HepG2 (cell line): ENCODE results near the gene DUSP12. TPM values are rescaled to one million over a fixed set of nuclear protein-coding genes. Genes with fewer than 3 reads are reported as not detected.

ENCODE experiments used
- ATAC-seq: fragments of 200-7000 bp; cut with Tn5 transposase; 3 replicates; pipeline ENCODE4 v1.9.1; 2020; ENCODE audit warnings: mild to moderate bottlenecking, moderate library complexity
- BruUV-seq: library from RNA; stranded (reverse); fragments of 400-500 nt; replicated peaks from 2 replicates; lab custom pipeline; 2021; lab: Mats Ljungman, UMichigan
- CTCF ChIA-PET: fragments of 300-600 bp; formaldehyde crosslinking; extraction: SDS; loops from one replicate; lab custom pipeline; 2021; ENCODE audit warnings: low total read pairs, inconsistent platforms, low intra/inter-chr PET ratio; lab: Yijun Ruan, JAX
- POLR2A ChIA-PET: fragments of 350-600 bp; sonication (Branson Sonifier 250); formaldehyde crosslinking; loops from one replicate; lab custom pipeline; 2020; ENCODE audit warnings: antibody characterized with exemption, inconsistent platforms; lab: Yijun Ruan, JAX
- DNase-seq: peaks from one replicate; pipeline ENCODE4 v3.0.0-alpha.2; 2015; ENCODE audit warnings: low spot score
- FAIRE-seq: peaks from 3 replicates; lab custom pipeline; 2011; peaks lifted over from hg19 to GRCh38; lab: Jason Lieb, UNC
- H2AFZ ChIP-seq: one replicate; pipeline ENCODE4 v1.6.1; 2011; ENCODE audit warnings: low read length, inconsistent platforms
- H3K27ac ChIP-seq: fragments of 300-600 bp; 3 replicates; pipeline ENCODE4 v1.8.0; 2011; ENCODE audit warnings: mixed run types, mild to moderate bottlenecking, mixed read lengths, low read length, inconsistent platforms; ENCODE audit not compliant: insufficient read depth; ENCODE audit errors: extremely low read length
- H3K27me3 ChIP-seq, 2 experiments: fragments of 200-600 bp in 1 of 2; 2 replicates in 1 of 2; 3 replicates in 1 of 2; pipeline versions ENCODE4 v1.6.0 to v1.8.0; 2011; ENCODE audit warnings: low read length in 2 of 2, mild to moderate bottlenecking in 2 of 2, moderate library complexity in 2 of 2, inconsistent platforms in 1 of 2; ENCODE audit not compliant: insufficient read depth in 2 of 2, control insufficient read depth in 1 of 2
- H3K36me3 ChIP-seq, 2 experiments: fragments of 200-600 bp in 1 of 2; replicated peaks in 1 of 2; 2 replicates in 1 of 2; 3 replicates in 1 of 2; pipeline versions ENCODE4 v1.5.1 to v1.8.0; 2011; ENCODE audit warnings: low read length in 2 of 2, inconsistent platforms in 1 of 2; ENCODE audit not compliant: insufficient read depth in 2 of 2, control insufficient read depth in 1 of 2
- H3K4me1 ChIP-seq: 2 replicates; pipeline ENCODE4 v1.5.1; 2012; ENCODE audit warnings: low read length, inconsistent platforms; ENCODE audit not compliant: insufficient read depth
- H3K4me2 ChIP-seq: 2 replicates; pipeline ENCODE4 v1.6.0; 2011; ENCODE audit warnings: low read depth, low read length, inconsistent platforms
- H3K4me3 ChIP-seq, 3 experiments: fragments of 200-600 bp in 1 of 3; sonication (generic), shearing (Covaris generic) in 1 of 3; replicated peaks in 1 of 3; 2 replicates each; pipeline ENCODE4 v1.5.1; 2011 to 2016; ENCODE audit warnings: low read length in 3 of 3, inconsistent platforms in 2 of 3, low read depth in 2 of 3, mild to moderate bottlenecking in 2 of 3, control low read depth in 1 of 3, mixed read lengths in 1 of 3; ENCODE audit not compliant: insufficient read depth in 1 of 3
- H3K79me2 ChIP-seq: one replicate; pipeline ENCODE4 v1.6.1; 2011; ENCODE audit warnings: low read length, inconsistent platforms; ENCODE audit not compliant: insufficient read depth
- H3K9ac ChIP-seq: 2 replicates; pipeline ENCODE4 v1.6.0; 2011; ENCODE audit warnings: mild to moderate bottlenecking, low read depth, low read length, inconsistent platforms; ENCODE audit not compliant: insufficient read depth
- H3K9me3 ChIP-seq: 2 replicates; pipeline ENCODE4 v1.5.1; 2012; ENCODE audit warnings: mild to moderate bottlenecking, low read length
- H4K20me1 ChIP-seq: 2 replicates; pipeline ENCODE4 v1.6.0; 2011; ENCODE audit warnings: inconsistent platforms, mild to moderate bottlenecking, low read length, moderate library complexity; ENCODE audit not compliant: insufficient read depth
- ADNP ChIP-seq: sonication (generic); formaldehyde crosslinking; IDR thresholded peaks from 2 replicates; pipeline ENCODE4 v1.4.0; 2020; ENCODE audit warnings: missing genetic modification reagents
- CCAR2 ChIP-seq: fragments of 200-400 bp; formaldehyde crosslinking; optimal IDR thresholded peaks from 2 replicates; pipeline ENCODE3; 2018; ENCODE audit warnings: low read depth, mild to moderate bottlenecking, low read length, moderate library complexity
- CEBPB ChIP-seq: IDR thresholded peaks from 2 replicates; pipeline ENCODE4 v1.6.1; 2011; ENCODE audit warnings: low read depth, low read length, improper control_type of control experiment, borderline replicate concordance
- EHMT2 ChIP-seq: fragments of 200-600 bp; sonication (generic); IDR thresholded peaks from 2 replicates; pipeline ENCODE4 v1.7.0; 2017; ENCODE audit warnings: antibody characterized with exemption, low read depth, low read length, borderline replicate concordance
- EP300 ChIP-seq, 3 experiments: sonication (generic) in 1 of 3; formaldehyde crosslinking in 1 of 3; IDR thresholded peaks; 2 replicates each; pipeline versions ENCODE4 v1.5.1 to v1.6.1; 2011 to 2020; ENCODE audit warnings: low read depth in 2 of 3, low read length in 2 of 3, borderline replicate concordance in 1 of 3, improper control_type of control experiment in 1 of 3, mild to moderate bottlenecking in 1 of 3, missing genetic modification reagents in 1 of 3, moderate library complexity in 1 of 3
- HCFC1 ChIP-seq: fragments of 150-350 bp; IDR thresholded peaks from 2 replicates; pipeline ENCODE4 v1.6.1; 2014; ENCODE audit warnings: low read depth, low read length
- HIVEP1 ChIP-seq: sonication (generic); formaldehyde crosslinking; IDR thresholded peaks from 2 replicates; pipeline ENCODE4 v1.4.0; 2020; ENCODE audit warnings: mild to moderate bottlenecking, missing genetic modification reagents
- KLF13 ChIP-seq: sonication (generic); formaldehyde crosslinking; IDR thresholded peaks from 2 replicates; pipeline ENCODE4 v1.4.0; 2020; ENCODE audit warnings: mild to moderate bottlenecking, missing genetic modification reagents
- PRDM10 ChIP-seq: sonication (generic); formaldehyde crosslinking; IDR thresholded peaks from 2 replicates; pipeline ENCODE4 v1.4.0; 2020; ENCODE audit warnings: low read depth, missing genetic modification reagents
- RCOR2 ChIP-seq: IDR thresholded peaks from 2 replicates; pipeline ENCODE4 v1.6.1; 2016; ENCODE audit warnings: missing biosample characterization, missing genetic modification reagents
- RNF2 ChIP-seq: fragments of 450-650 bp; conservative IDR thresholded peaks from 2 replicates; pipeline ENCODE4 v1.6.1; 2016; ENCODE audit warnings: low read depth
- RORA ChIP-seq: sonication (generic); formaldehyde crosslinking; IDR thresholded peaks from 2 replicates; pipeline ENCODE4 v1.5.0; 2020; ENCODE audit warnings: mild to moderate bottlenecking, missing genetic modification reagents, moderate library complexity
- THAP8 ChIP-seq: sonication (generic); formaldehyde crosslinking; IDR thresholded peaks from 2 replicates; pipeline ENCODE4 v1.5.1; 2020; ENCODE audit warnings: missing genetic modification reagents, mild to moderate bottlenecking, borderline replicate concordance
- ZBTB10 ChIP-seq: sonication (generic); formaldehyde crosslinking; IDR thresholded peaks from 2 replicates; pipeline ENCODE4 v1.4.0; 2020; ENCODE audit warnings: missing genetic modification reagents, borderline replicate concordance
- ZNF326 ChIP-seq: sonication (generic); formaldehyde crosslinking; IDR thresholded peaks from 2 replicates; pipeline ENCODE4 v1.4.0; 2020; ENCODE audit warnings: missing genetic modification reagents, borderline replicate concordance
- ZNF550 ChIP-seq: sonication (generic); formaldehyde crosslinking; IDR thresholded peaks from 2 replicates; pipeline ENCODE4 v1.4.0; 2020; ENCODE audit warnings: mild to moderate bottlenecking, missing genetic modification reagents, borderline replicate concordance
- ZNF670 ChIP-seq: sonication (generic); formaldehyde crosslinking; IDR thresholded peaks from 2 replicates; pipeline ENCODE4 v1.8.0; 2022; ENCODE audit warnings: mild to moderate bottlenecking, missing genetic modification reagents, borderline replicate concordance
- WGBS: methylation state at CpG from one replicate; pipeline ENCODE4 v1.1.6; 2017; ENCODE audit warnings: low lambda C conversion rate; 5-methylcytosine and 5-hydroxymethylcytosine counted together
- in situ Hi-C: cut with HindIII; loops from 2 replicates; pipeline ENCODE4 v1.10.0; 2017; ENCODE audit warnings: low pct_unique_long_range_greater_than_20kb; ENCODE audit not compliant: extremely low pct_ligation_motif_present
- intact Hi-C: fragments of 100-400 bp; cut with micrococcal nuclease; formaldehyde crosslinking; loops from one replicate; pipeline ENCODE4 v1.10.0; 2022; ENCODE audit not compliant: unreplicated experiment
- polyA plus RNA-seq, 8 experiments: library from polyadenylated mRNA; depleted of rRNA in 3 of 8; stranded (reverse) in 7 of 8; unstranded in 1 of 8; fragments of >200 nt; fragmentation: Illumina TruSeq in 4 of 8; extraction: Trizol in 4 of 8; gene quantifications; 2 replicates each; pipeline versions ENCODE4 v1.2.1 to v1.2.3, GENCODE V29; 2011 to 2016; ENCODE audit warnings: low read depth in 4 of 8, missing spikeins in 1 of 8, mixed read lengths in 1 of 8; ENCODE audit not compliant: insufficient read depth in 1 of 8
- total RNA-seq, 5 experiments: library from RNA; depleted of rRNA; stranded (reverse); fragments of >200 nt; fragmentation: Illumina TruSeq; extraction: Trizol; gene quantifications; 2 replicates each; pipeline ENCODE4 v1.2.3, GENCODE V29; 2016; ENCODE audit warnings: low read depth in 1 of 5
- TF ChIP-seq, protein P1 (sequence below): sonication (generic); formaldehyde crosslinking; conservative IDR thresholded peaks from 2 replicates; pipeline ENCODE4 v1.4.0; 2020; ENCODE audit warnings: missing genetic modification reagents

The DUSP12 gene
- total and polyA plus RNA-seq, 2 of the 13 experiments (the other 11 are each of a cell fraction or from before 2014, with no cell fraction given) = 36.7 to 37.1 TPM

DNA sequence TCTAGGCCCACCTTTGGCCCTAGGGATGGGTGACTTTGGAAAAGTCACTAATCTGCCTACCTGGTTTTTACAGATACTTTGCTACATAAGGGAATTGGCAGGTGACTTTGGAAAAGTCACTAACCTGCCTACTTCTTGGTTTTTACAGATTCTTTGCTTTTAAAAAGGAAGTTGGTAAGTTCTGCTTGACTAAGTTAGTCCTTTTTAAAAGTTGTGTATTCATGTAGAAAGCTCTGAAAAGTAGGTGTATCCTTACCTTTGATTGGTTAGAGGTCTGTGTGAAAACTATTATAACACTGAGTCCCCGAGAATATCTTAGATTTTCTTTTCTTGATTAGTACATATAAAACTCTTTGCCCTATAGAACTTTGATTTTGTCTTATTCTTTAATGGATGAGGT lies 28.9 kb downstream of the DUSP12 start:
- no peak for DNase-seq
- Histone ChIP-seq H2AFZ (no peak overlapping the region), H3K79me2 (peaks cover 22% of the 10 kb centered on the region), H3K4me3 (no peak overlapping the region), H3K27me3 (no peaks in the 10 kb centered on the region), H3K4me1 (no peaks in the 10 kb centered on the region), H4K20me1 (no peaks in the 10 kb centered on the region), H3K36me3 (peaks cover 8 to 13% of the 10 kb centered on the region in 2 experiments; a peak in 4 of 5 replicates), H3K9ac (no peak overlapping the region), H3K4me2 (no peak overlapping the region), H3K9me3 (no peaks in the 10 kb centered on the region), H3K27ac (no peak overlapping the region)
- CTCF ChIA-PET = no interaction called here
- intact Hi-C loops = no loop called here
- POLR2A ChIA-PET = no interaction called here
- 96% methylated on average over 1 of the region's 1 CpG for WGBS
- no peak for FAIRE-seq
- no TSS peak for BruUV-seq
- ATAC-seq = no peak
- in situ Hi-C loops = no loop called here
- TF ChIP-seq HIVEP1 (CRISPR knock-in tag) (no peak), THAP8 (CRISPR knock-in tag) (no peak), ZNF550 (CRISPR knock-in tag) (no peak), EHMT2 (no peak), ZNF670 (CRISPR knock-in tag) (no peak), PRDM10 (CRISPR knock-in tag) (no peak), CCAR2 (no peak), EP300 (IDR thresholded peaks at IDR 0.05; ENCODE audit: low read depth in 2 of 2, low read length in 2 of 2) (no peak), EP300 (CRISPR knock-in tag; IDR thresholded peaks at IDR 0.05; ENCODE audit: borderline replicate concordance) (no peak), HCFC1 (no peak), ADNP (no peak), CEBPB (no peak), ZNF326 (CRISPR knock-in tag) (no peak), RNF2 (no peak), KLF13 (no peak), ZBTB10 (CRISPR knock-in tag) (no peak), RCOR2 (CRISPR knock-in tag) (no peak), RORA (CRISPR knock-in tag) (no peak)
- TF ChIP-seq, protein P1, sequence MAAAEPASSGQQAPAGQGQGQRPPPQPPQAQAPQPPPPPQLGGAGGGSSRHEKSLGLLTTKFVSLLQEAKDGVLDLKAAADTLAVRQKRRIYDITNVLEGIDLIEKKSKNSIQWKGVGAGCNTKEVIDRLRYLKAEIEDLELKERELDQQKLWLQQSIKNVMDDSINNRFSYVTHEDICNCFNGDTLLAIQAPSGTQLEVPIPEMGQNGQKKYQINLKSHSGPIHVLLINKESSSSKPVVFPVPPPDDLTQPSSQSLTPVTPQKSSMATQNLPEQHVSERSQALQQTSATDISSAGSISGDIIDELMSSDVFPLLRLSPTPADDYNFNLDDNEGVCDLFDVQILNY (CRISPR knock-in tag) = no peak
